MM.1S (cell line): ENCODE results near the gene CTCFL.

Experiments
- DNase-seq: peaks from one replicate; pipeline ENCODE4 v3.0.0-alpha.2; 2015
- H2AFZ ChIP-seq: fragments of 300-600 bp; sonication (generic); 2 replicates; pipeline ENCODE4 v1.6.0; 2016; ENCODE audit warnings: antibody characterized with exemption, low read length
- H3F3A ChIP-seq: fragments of 300-600 bp; sonication (generic); 2 replicates; pipeline ENCODE4 v1.6.1; 2016; ENCODE audit warnings: mild to moderate bottlenecking, antibody characterized with exemption, low read length, moderate library complexity, mixed read lengths; ENCODE audit not compliant: insufficient read depth
- H3K27ac ChIP-seq: fragments of 300-600 bp; sonication (generic); 2 replicates; pipeline ENCODE4 v1.5.1; 2016; ENCODE audit warnings: mild to moderate bottlenecking, low read length
- H3K27me3 ChIP-seq: fragments of 300-600 bp; sonication (generic); replicated peaks from 2 replicates; pipeline ENCODE4 v1.6.0; 2016; ENCODE audit warnings: low read length; ENCODE audit not compliant: insufficient read depth
- H3K36me3 ChIP-seq: fragments of 300-600 bp; sonication (generic); replicated peaks from 2 replicates; pipeline ENCODE4 v1.6.1; 2016; ENCODE audit warnings: mild to moderate bottlenecking, low read length, mixed read lengths; ENCODE audit not compliant: insufficient read depth
- H3K4me1 ChIP-seq: fragments of 300-600 bp; sonication (generic); 2 replicates; pipeline ENCODE4 v1.6.1; 2016; ENCODE audit warnings: low read length, mixed read lengths
- H3K4me2 ChIP-seq: fragments of 300-600 bp; sonication (generic); 2 replicates; pipeline ENCODE4 v1.6.0; 2016; ENCODE audit warnings: low read depth, low read length
- H3K4me3 ChIP-seq: fragments of 300-600 bp; sonication (generic); 2 replicates; pipeline ENCODE4 v1.5.1; 2016; ENCODE audit warnings: low read length, mixed read lengths
- H3K79me2 ChIP-seq: fragments of 300-600 bp; sonication (generic); 2 replicates; pipeline ENCODE4 v1.6.1; 2016; ENCODE audit warnings: mixed run types, low read length, mixed read lengths
- H3K9ac ChIP-seq: fragments of 300-600 bp; sonication (generic); 2 replicates; pipeline ENCODE4 v1.6.1; 2016; ENCODE audit warnings: low read length, mixed read lengths
- H3K9me2 ChIP-seq: fragments of 300-600 bp; sonication (generic); replicated peaks from 2 replicates; pipeline ENCODE4 v1.6.1; 2016; ENCODE audit warnings: mild to moderate bottlenecking, low read length, mixed read lengths; ENCODE audit not compliant: insufficient read depth
- H3K9me3 ChIP-seq: fragments of 300-600 bp; sonication (generic); replicated peaks from 2 replicates; pipeline ENCODE4 v1.6.1; 2016; ENCODE audit warnings: mild to moderate bottlenecking, low read length, mixed read lengths; ENCODE audit not compliant: insufficient read depth
- H4K20me1 ChIP-seq: fragments of 300-600 bp; sonication (generic); 2 replicates; pipeline ENCODE4 v1.6.1; 2016; ENCODE audit warnings: mild to moderate bottlenecking, low read length, moderate library complexity, mixed read lengths; ENCODE audit not compliant: insufficient read depth
- CTCF ChIP-seq: fragments of 300-600 bp; sonication (generic); IDR thresholded peaks from 2 replicates; pipeline ENCODE4 v1.5.1; 2016; ENCODE audit warnings: antibody characterized with exemption, low read length, mixed read lengths
- EZH2 ChIP-seq: fragments of 300-600 bp; sonication (generic); optimal IDR thresholded peaks from 2 replicates; pipeline ENCODE3; 2017; ENCODE audit warnings: low read depth, mild to moderate bottlenecking, antibody characterized with exemption, low read length, mixed read lengths
- EZH2phosphoT487 ChIP-seq: fragments of 300-600 bp; sonication (generic); IDR thresholded peaks from 2 replicates; pipeline ENCODE4 v1.6.1; 2018; ENCODE audit warnings: antibody characterized with exemption, low read length

CTCFL gene

GRCh38 chr20:57459897-57460296 lies 65.0 kb downstream of the CTCFL start:
- Histone ChIP-seq H3K9me2 (no peaks in the 10 kb centered on the region), H4K20me1 (no peaks in the 10 kb centered on the region), H3K4me3 (no peak overlapping the region), H3K9me3 (no peaks in the 10 kb centered on the region), H3K79me2 (no peaks in the 10 kb centered on the region), H3K36me3 (no peaks in the 10 kb centered on the region), H3K9ac (no peak overlapping the region), H3K27ac (no peak overlapping the region), H3K4me2 (no peak overlapping the region), H3K4me1 (no peaks in the 10 kb centered on the region), H3F3A (no peaks in the 10 kb centered on the region), H3K27me3 (no peaks in the 10 kb centered on the region), H2AFZ (no peak overlapping the region)
- DNase-seq: no peak
- TF ChIP-seq EZH2phosphoT487 (no peak), CTCF (no peak), EZH2 (no peak)

GRCh38 chr20:57459278-57459677 lies 65.7 kb downstream of the CTCFL start:
- no peak overlapping the region for H2AFZ ChIP-seq
- H3K4me2 ChIP-seq: no peak overlapping the region
- H3K9me3 ChIP-seq: no peaks in the 10 kb centered on the region
- H3K79me2 ChIP-seq: no peaks in the 10 kb centered on the region
- no peak overlapping the region for H3K9ac ChIP-seq
- H3K4me3 ChIP-seq: no peak overlapping the region
- no peaks in the 10 kb centered on the region for H3K36me3 ChIP-seq
- no peaks in the 10 kb centered on the region for H3K4me1 ChIP-seq
- TF ChIP-seq EZH2: no peak
- TF ChIP-seq EZH2phosphoT487: no peak
- TF ChIP-seq CTCF: no peak
- no peaks in the 10 kb centered on the region for H3K27me3 ChIP-seq
- no peak overlapping the region for H3K27ac ChIP-seq
- DNase-seq: no peak
- H3F3A ChIP-seq: no peaks in the 10 kb centered on the region
- H3K9me2 ChIP-seq: no peaks in the 10 kb centered on the region
- no peaks in the 10 kb centered on the region for H4K20me1 ChIP-seq

GRCh38 chr20:57458400-57459160 lies 66.4 kb downstream of the CTCFL start:
- H3K9me2 ChIP-seq: no peaks in the 10 kb centered on the region
- no peaks in the 10 kb centered on the region for H3K36me3 ChIP-seq
- H3K4me3 ChIP-seq: no peak overlapping the region
- no peaks in the 10 kb centered on the region for H3K27me3 ChIP-seq
- no peak overlapping the region for H3K4me2 ChIP-seq
- TF ChIP-seq CTCF (no peak), EZH2phosphoT487 (no peak), EZH2 (no peak)
- no peak overlapping the region for H2AFZ ChIP-seq
- no peak for DNase-seq
- no peak overlapping the region for H3K27ac ChIP-seq
- H4K20me1 ChIP-seq: no peaks in the 10 kb centered on the region
- H3K9me3 ChIP-seq: no peaks in the 10 kb centered on the region
- H3K9ac ChIP-seq: no peak overlapping the region
- H3K79me2 ChIP-seq: no peaks in the 10 kb centered on the region
- H3K4me1 ChIP-seq: no peaks in the 10 kb centered on the region
- no peaks in the 10 kb centered on the region for H3F3A ChIP-seq
